Muscle of leg (tissue), 11 donors: Measurements from ENCODE around the gene SHC3. TPM values are rescaled to one million over a fixed set of nuclear protein-coding genes. Genes with fewer than 3 reads are reported as not detected.

Experiments
- DNase-seq: peaks from one replicate; pipeline ENCODE4 v3.0.0; 2013
- H3K27ac ChIP-seq: one replicate; pipeline ENCODE4 v1.5.1; 2013; ENCODE audit warnings: mild to moderate bottlenecking, low read length, control low read depth
- H3K27me3 ChIP-seq: one replicate; pipeline ENCODE4 v1.6.1; 2013; ENCODE audit warnings: low read length; ENCODE audit not compliant: control insufficient read depth, insufficient read depth
- H3K36me3 ChIP-seq: one replicate; pipeline ENCODE4 v1.6.1; 2013; ENCODE audit warnings: low read length; ENCODE audit not compliant: control insufficient read depth, insufficient read depth
- H3K4me1 ChIP-seq: one replicate; pipeline ENCODE4 v1.6.1; 2013; ENCODE audit warnings: low read length; ENCODE audit not compliant: control insufficient read depth, insufficient read depth
- H3K4me3 ChIP-seq: one replicate; pipeline ENCODE4 v1.5.1; 2013; ENCODE audit warnings: low read length, control low read depth
- H3K9me3 ChIP-seq: replicated peaks from 2 replicates; pipeline ENCODE4 v1.6.1; 2013; ENCODE audit warnings: low read depth, low read length; ENCODE audit not compliant: control insufficient read depth
- WGBS: methylation state at CpG from one replicate; pipeline ENCODE4 v1.1.5; 2013; ENCODE audit warnings: missing lambda C conversion rate; ENCODE audit not compliant: insufficient coverage; 5-methylcytosine and 5-hydroxymethylcytosine counted together
- polyA plus RNA-seq, 8 donors: library from polyadenylated mRNA; unstranded; fragments of 120-200 nt; gene quantifications; one replicate each; pipeline versions ENCODE4 v1.2.1 to v1.2.3, GENCODE V29; 2013; ENCODE audit warnings: inconsistent platforms in 1 of 8, low replicate concordance in 1 of 8; ENCODE audit not compliant: insufficient read length in 8 of 8, insufficient read depth in 1 of 8
- total RNA-seq: library from RNA; stranded (reverse); fragments of 120-200 nt; gene quantifications from one replicate; pipeline ENCODE4 v1.2.4, GENCODE V29; 2013

Gene SHC3
- total and polyA plus RNA-seq, 9 donors: 0.45 to 1.1 (median 0.65) TPM

- H3K36me3 ChIP-seq: no peaks in the 10 kb centered on the region
- no peak overlapping the region for H3K27ac ChIP-seq
- no peaks in the 10 kb centered on the region for H3K27me3 ChIP-seq
- WGBS: no CpG with 5 or more reads among the region's 3 CpGs
- peaks cover 2% of the 10 kb centered on the region for H3K4me1 ChIP-seq
- no peak for DNase-seq
- H3K4me3 ChIP-seq: no peak overlapping the region
- no peaks in the 10 kb centered on the region for H3K9me3 ChIP-seq
These were observed 85.2 kb downstream of the SHC3 start for GRCh38 chr9:89093201-89093975.

DNA sequence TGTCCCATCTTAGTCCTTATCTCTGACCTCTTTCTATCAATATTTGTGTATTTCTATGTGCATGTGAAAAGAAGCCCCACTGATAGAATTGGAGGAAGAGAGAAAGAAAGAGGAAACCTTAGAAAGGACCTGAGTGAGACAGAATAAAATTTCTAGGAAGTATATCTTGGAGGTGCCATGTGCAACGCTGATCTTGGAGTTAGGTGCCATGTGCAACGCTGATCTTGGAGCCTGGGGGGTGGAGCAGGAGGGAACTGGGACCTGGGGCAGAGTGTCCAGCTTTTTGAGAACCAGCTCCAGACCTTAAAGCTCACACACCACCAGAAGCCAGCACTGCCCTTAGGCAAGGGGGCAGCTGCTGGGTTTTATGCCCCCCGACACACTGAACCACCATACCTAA lies 89.4 kb downstream of the SHC3 start:
- no peak for DNase-seq
- H3K27ac ChIP-seq: no peak overlapping the region
- WGBS: 100% methylated on average over 1 of the region's 3 CpGs
- H3K4me1 ChIP-seq: no peaks in the 10 kb centered on the region
- H3K9me3 ChIP-seq: no peaks in the 10 kb centered on the region
- H3K36me3 ChIP-seq: no peaks in the 10 kb centered on the region
- no peaks in the 10 kb centered on the region for H3K27me3 ChIP-seq
- H3K4me3 ChIP-seq: no peak overlapping the region

DNA sequence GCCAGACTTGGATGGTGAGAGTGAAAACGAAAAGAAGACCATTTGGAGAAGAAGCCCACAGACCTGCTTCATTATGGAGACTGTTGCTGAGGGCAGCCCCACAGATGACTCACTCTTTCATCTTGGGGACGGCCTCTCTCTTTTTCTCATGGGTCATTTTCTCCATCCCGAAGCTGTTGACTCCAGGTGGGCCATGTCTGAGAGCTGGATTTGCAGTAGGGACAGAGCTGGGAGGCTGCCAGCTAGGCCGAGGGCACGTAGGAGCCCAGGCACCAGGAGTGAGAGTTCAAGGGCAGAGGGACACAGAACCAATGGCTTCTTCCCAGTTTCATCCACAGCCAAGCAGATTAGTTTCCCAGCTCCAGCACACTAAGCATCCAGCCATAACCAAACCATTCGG lies 95.0 kb downstream of the SHC3 start:
- WGBS: 83% methylated on average over 2 of the region's 6 CpGs
- H3K4me3 ChIP-seq: no peak overlapping the region
- H3K9me3 ChIP-seq: peaks cover 2% of the 10 kb centered on the region
- no peaks in the 10 kb centered on the region for H3K36me3 ChIP-seq
- no peak for DNase-seq
- no peak overlapping the region for H3K27ac ChIP-seq
- H3K27me3 ChIP-seq: no peaks in the 10 kb centered on the region
- H3K4me1 ChIP-seq: no peaks in the 10 kb centered on the region

DNA sequence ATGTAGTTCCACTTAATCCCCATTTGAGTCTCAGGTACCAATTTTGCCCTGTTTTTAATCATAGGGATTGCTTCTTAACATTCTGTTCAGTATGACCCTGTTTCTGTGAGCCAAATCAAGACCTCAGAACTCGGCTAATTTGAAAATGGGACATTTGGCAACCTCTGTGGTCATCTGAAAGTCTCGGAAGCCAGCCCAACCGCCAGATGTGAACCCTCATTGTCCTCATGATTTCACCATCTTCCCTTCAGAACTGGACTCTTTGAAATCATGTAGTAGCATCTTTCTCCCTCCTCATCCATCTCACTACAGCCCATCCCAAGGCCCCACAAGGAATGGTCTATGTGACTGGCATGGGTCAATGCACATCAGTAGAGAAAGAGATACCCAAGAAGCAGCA lies 98.4 kb downstream of the SHC3 start:
- no peak overlapping the region for H3K4me3 ChIP-seq
- no peaks in the 10 kb centered on the region for H3K36me3 ChIP-seq
- DNase-seq: peak; percentile 44
- no peaks in the 10 kb centered on the region for H3K27me3 ChIP-seq
- WGBS: 58% methylated on average over 3 of the region's 3 CpGs
- no peak overlapping the region for H3K27ac ChIP-seq
- no peaks in the 10 kb centered on the region for H3K4me1 ChIP-seq
- peaks cover 2% of the 10 kb centered on the region for H3K9me3 ChIP-seq

DNA sequence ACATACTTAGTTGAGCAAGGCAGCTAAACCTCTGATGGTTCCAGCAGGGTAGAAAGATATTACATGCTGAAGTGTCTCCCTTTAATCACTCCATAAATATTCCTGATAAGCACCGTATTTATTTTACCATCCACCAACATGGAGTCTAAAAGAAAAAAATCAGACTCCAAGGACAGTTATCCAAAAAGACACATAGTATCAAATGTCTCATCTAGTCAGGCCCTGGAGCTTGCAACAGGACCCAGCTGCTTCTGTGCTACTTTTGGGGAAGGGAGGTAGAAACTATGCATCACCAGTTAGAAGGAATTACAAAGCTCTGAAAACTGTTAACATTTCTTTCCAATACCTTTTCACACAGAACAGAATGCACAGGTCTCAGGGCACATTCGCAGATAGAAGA lies 99.2 kb downstream of the SHC3 start:
- Histone ChIP-seq H3K27ac (no peak overlapping the region), H3K36me3 (no peaks in the 10 kb centered on the region), H3K9me3 (peaks cover 2% of the 10 kb centered on the region), H3K27me3 (no peaks in the 10 kb centered on the region), H3K4me3 (no peak overlapping the region), H3K4me1 (no peaks in the 10 kb centered on the region)
- no CpG with 5 or more reads among the region's 2 CpGs for WGBS
- peak; percentile 32 for DNase-seq

- Histone ChIP-seq H3K4me1 (no peaks in the 10 kb centered on the region), H3K9me3 (peaks cover 2% of the 10 kb centered on the region), H3K27me3 (no peaks in the 10 kb centered on the region), H3K27ac (no peak overlapping the region), H3K4me3 (no peak overlapping the region), H3K36me3 (no peaks in the 10 kb centered on the region)
- DNase-seq: peak; percentile 24
- no CpG with 5 or more reads among the region's 6 CpGs for WGBS
These were observed 99.8 kb downstream of the SHC3 start for GRCh38 chr9:89078860-89079259.

- Histone ChIP-seq H3K9me3 (peaks cover 2% of the 10 kb centered on the region), H3K27me3 (no peaks in the 10 kb centered on the region), H3K4me1 (no peaks in the 10 kb centered on the region), H3K4me3 (no peak overlapping the region), H3K36me3 (no peaks in the 10 kb centered on the region), H3K27ac (no peak overlapping the region)
- WGBS: 81% methylated on average over 5 of the region's 6 CpGs
- DNase-seq: no peak
These were observed 100.2 kb downstream of the SHC3 start for GRCh38 chr9:89078421-89078820.

DNA sequence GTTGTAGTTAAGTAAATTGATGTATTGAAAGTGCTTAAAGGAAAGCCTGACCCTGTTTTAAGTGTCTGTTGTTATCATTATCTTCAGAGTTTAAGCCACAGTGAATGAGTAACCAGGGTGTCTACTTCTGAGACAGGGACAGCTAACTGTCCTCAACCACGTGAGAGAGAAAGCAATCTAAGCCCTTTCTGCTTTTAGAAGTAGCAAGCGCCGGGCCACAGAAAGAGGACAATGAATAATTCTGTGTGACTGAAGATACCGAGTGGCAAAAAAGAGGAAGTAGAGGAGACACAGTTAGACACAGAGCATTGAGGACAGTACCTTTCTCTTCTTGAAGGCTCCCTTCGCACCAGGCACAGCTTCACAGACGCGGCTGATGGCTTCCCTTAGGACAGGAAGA lies 101.1 kb downstream of the SHC3 start:
- peak; percentile 7 for DNase-seq
- 56% methylated on average over 3 of the region's 7 CpGs for WGBS
- Histone ChIP-seq H3K4me1 (no peaks in the 10 kb centered on the region), H3K27me3 (no peaks in the 10 kb centered on the region), H3K9me3 (no peaks in the 10 kb centered on the region), H3K27ac (no peak overlapping the region), H3K4me3 (no peak overlapping the region), H3K36me3 (no peaks in the 10 kb centered on the region)

DNA sequence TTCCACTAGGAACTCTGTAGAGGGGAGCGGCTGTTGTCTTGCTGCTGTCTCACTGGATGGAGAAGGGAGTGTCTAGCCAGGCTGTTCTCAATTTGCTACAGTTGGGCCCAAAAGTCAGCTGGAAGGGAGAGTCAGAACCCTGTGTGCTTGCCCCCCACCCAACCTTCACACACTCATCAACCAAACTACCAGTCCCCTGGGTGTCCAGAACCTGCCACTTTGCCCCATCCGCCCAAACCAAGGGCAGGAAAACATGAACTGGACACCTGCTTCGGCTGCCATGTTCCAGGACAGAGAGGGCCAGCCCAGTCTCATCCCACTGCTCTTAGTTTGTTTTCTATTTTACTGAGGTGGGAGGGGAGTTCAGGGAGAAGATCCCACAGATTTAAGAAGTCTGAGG lies 105.2 kb downstream of the SHC3 start:
- Histone ChIP-seq H3K36me3 (no peaks in the 10 kb centered on the region), H3K27ac (no peak overlapping the region), H3K4me1 (no peaks in the 10 kb centered on the region), H3K9me3 (no peaks in the 10 kb centered on the region), H3K27me3 (no peaks in the 10 kb centered on the region), H3K4me3 (no peak overlapping the region)
- DNase-seq: no peak
- WGBS: 100% methylated on average over 2 of the region's 3 CpGs

GRCh38 chr9:89071591-89071990 lies 107.0 kb downstream of the SHC3 start:
- no peak for DNase-seq
- no peaks in the 10 kb centered on the region for H3K36me3 ChIP-seq
- 54% methylated on average over 2 of the region's 4 CpGs for WGBS
- H3K9me3 ChIP-seq: no peaks in the 10 kb centered on the region
- no peaks in the 10 kb centered on the region for H3K27me3 ChIP-seq
- no peak overlapping the region for H3K4me3 ChIP-seq
- H3K27ac ChIP-seq: no peak overlapping the region
- no peaks in the 10 kb centered on the region for H3K4me1 ChIP-seq

- Histone ChIP-seq H3K4me3 (no peak overlapping the region), H3K9me3 (no peaks in the 10 kb centered on the region), H3K27ac (no peak overlapping the region), H3K27me3 (no peaks in the 10 kb centered on the region), H3K36me3 (no peaks in the 10 kb centered on the region), H3K4me1 (no peaks in the 10 kb centered on the region)
- 69% methylated on average over 4 of the region's 4 CpGs for WGBS
- DNase-seq: no peak
These were observed 111.8 kb downstream of the SHC3 start for GRCh38 chr9:89066835-89067234.
